Esophagus (tissue), 2 donors: ENCODE results near the gene PKM. TPM values are rescaled to one million over a fixed set of nuclear protein-coding genes. Genes with fewer than 3 reads are reported as not detected.

ENCODE experiments used
- H3K27ac ChIP-seq, 2 donors: one replicate each; pipeline ENCODE4 v1.5.1; 2013; ENCODE audit warnings: low read depth in 2 of 2, mild to moderate bottlenecking in 2 of 2, inconsistent platforms in 1 of 2, low read length in 1 of 2, moderate library complexity in 1 of 2
- H3K27me3 ChIP-seq, 2 donors: one replicate each; pipeline ENCODE4 v1.6.1; 2013; ENCODE audit warnings: low read length in 2 of 2, control low read depth in 1 of 2, mild to moderate bottlenecking in 1 of 2; ENCODE audit not compliant: insufficient read depth in 2 of 2, control insufficient read depth in 1 of 2
- H3K36me3 ChIP-seq, 2 donors: one replicate each; pipeline ENCODE4 v1.6.1; 2013; ENCODE audit warnings: low read length in 1 of 2; ENCODE audit not compliant: control insufficient read depth in 2 of 2, insufficient read depth in 2 of 2
- H3K4me1 ChIP-seq, 2 donors: one replicate each; pipeline ENCODE4 v1.6.1; 2013; ENCODE audit warnings: low read length in 1 of 2; ENCODE audit not compliant: control insufficient read depth in 2 of 2, insufficient read depth in 2 of 2
- H3K4me3 ChIP-seq, 2 donors: one replicate each; pipeline ENCODE4 v1.5.1; 2013; ENCODE audit warnings: low read length in 2 of 2, mild to moderate bottlenecking in 2 of 2, low read depth in 1 of 2, moderate library complexity in 1 of 2
- H3K9me3 ChIP-seq, 2 donors: one replicate each; pipeline ENCODE4 v1.6.1; 2013; ENCODE audit warnings: mild to moderate bottlenecking in 2 of 2, low read depth in 1 of 2, low read length in 1 of 2, moderate library complexity in 1 of 2; ENCODE audit not compliant: control insufficient read depth in 2 of 2, insufficient read depth in 1 of 2
- WGBS, 2 donors: extraction: QIAGEN DNeasy Blood & Tissue Kit; methylation state at CpG; one replicate each; pipeline ENCODE4 v1.1.7; 2013; 5-methylcytosine and 5-hydroxymethylcytosine counted together
- polyA plus RNA-seq, 2 donors: library from polyadenylated mRNA; stranded (reverse); fragments of 200-250 nt; gene quantifications; one replicate each; pipeline ENCODE4 v1.2.3, GENCODE V29; 2013
- donor health status: healthy with polysubstance abuse.
- donor health status: Bipolar disorder and iron deficiency.

The PKM gene
- polyA plus RNA-seq, 2 donors: 235 to 528 TPM

DNA sequence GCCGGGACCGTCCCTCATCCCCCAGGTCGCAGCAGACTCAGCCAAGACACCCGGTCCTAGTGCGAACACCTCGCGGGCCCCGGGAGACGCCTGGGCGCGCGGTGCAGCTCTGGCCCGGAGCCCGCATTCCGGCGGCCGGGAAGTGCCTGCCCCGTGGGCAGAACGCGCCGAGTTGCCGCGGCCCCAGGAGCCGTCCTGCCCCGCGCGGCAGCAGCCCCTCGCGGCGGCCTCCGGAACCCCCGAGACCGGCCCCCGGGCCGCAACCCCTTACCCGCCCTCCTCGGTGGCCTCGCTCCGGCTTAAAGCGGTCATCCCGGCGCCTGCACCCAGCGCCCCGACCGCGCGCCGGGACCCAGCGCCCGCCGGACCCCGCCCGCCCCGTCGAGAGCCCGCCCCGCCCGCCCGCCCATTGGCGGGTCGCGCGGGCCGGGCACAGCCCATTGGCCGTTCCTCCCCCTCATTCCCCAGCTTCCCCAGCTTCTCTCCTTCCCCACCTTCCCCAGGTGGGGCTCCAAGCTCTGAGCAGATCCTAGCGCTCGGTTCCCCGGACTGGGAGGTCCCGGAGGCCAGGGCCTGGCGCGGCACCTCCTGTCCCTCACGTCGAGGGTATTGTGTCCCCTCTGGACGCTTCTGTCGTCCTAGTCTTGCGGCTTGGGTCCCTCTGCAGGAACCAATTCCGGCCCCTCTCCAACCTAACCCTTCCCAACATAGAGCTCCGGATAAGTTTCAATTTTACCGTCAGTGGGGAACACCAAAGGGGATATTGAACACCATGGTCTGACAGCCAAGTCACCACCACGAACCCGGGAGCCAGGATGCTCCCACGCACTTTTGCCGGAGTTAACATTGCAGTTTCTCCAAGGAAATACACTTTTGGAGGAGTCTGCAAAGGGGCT, 33.3 kb downstream of the PKM start, which contains the start of gene GRAMD2A:
TSS of gene GRAMD2A (minus strand) at position 328 of the 896 bp plus-strand sequence.
- Histone ChIP-seq H3K27ac (peak within 1 kb of the TSS; percentile 8 to 18), H3K4me3 (peak within 1 kb of the TSS; percentile 57 to 60), H3K27me3 (no peaks in the 10 kb centered on the region), H3K36me3 (peaks cover 12 to 40% of the 10 kb centered on the region in 2 donors), H3K4me1 (peaks cover 8 to 12% of the 10 kb centered on the region in 2 donors), H3K9me3 (no peaks in the 10 kb centered on the region)
- WGBS, 2 donors: 8 to 13% methylated on average over 64 to 83 of the region's 83 CpGs

- H3K4me3 ChIP-seq: peak overlapping the region; percentile 57 to 60
- peaks cover 12 to 33% of the 10 kb centered on the region in 2 donors for H3K36me3 ChIP-seq
- no peaks in the 10 kb centered on the region for H3K9me3 ChIP-seq
- no peaks in the 10 kb centered on the region for H3K27me3 ChIP-seq
- peaks cover 2 to 7% of the 10 kb centered on the region in 2 donors for H3K4me1 ChIP-seq
- H3K27ac ChIP-seq: peak overlapping the region; percentile 3 to 14
- WGBS, 2 donors: 11 to 12% methylated on average over 35 of the region's 35 CpGs
Observed at GRCh38 chr15:72197041-72197459, 33.9 kb downstream of the PKM start.

DNA sequence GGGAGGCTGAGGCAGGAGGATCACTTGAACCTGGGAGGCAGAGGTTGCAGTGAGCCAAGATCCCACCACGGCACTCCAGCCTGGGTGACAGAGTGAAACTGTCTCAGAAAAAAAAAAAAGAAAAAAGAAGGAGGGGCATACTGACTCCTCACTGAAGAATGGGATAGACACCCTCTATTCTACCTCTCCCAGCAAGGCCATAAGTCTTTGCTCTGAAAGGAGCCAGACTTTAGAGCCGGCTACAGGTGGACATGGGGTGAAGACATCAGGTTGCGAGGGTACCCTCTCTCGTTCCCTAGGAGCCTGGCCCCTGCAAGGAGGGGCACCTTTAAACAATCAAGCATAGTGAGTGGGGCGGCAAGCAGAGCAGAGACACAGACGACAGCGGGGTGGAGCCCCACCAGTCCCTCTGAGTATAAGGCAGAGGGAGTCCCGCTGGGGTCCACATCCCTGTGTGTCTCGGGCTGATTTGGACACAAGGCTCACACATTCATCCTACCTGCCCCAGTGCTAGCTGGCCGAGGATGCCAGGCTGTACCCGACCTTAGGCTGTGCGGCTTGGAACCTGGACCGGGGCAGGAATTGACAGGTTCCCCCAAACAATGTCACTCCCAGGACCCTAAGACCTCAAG, 34.5 kb downstream of the PKM start:
- H3K4me3 ChIP-seq: peak overlapping the region in 1 of 2 donors; percentile 60
- H3K27ac ChIP-seq: peak overlapping the region in 1 of 2 donors; percentile 14
- 55 to 62% methylated on average over 13 of the region's 13 CpGs for WGBS, 2 donors

GRCh38 chr15:72195101-72195511, 35.9 kb downstream of the PKM start:
- peak overlapping the region; percentile 7 to 27 for H3K27ac ChIP-seq
- H3K27me3 ChIP-seq: no peaks in the 10 kb centered on the region
- no peaks in the 10 kb centered on the region for H3K9me3 ChIP-seq
- H3K4me1 ChIP-seq: peaks cover 2 to 7% of the 10 kb centered on the region in 2 donors
- H3K4me3 ChIP-seq: no peak overlapping the region
- 47 to 56% methylated on average over 6 of the region's 6 CpGs for WGBS, 2 donors
- peaks cover 4 to 17% of the 10 kb centered on the region in 2 donors for H3K36me3 ChIP-seq

More for the DNA sequence above, 34.5 kb downstream of the PKM start:
- H3K4me1 ChIP-seq: peaks cover 2 to 7% of the 10 kb centered on the region in 2 donors
- no peaks in the 10 kb centered on the region for H3K9me3 ChIP-seq
- no peaks in the 10 kb centered on the region for H3K27me3 ChIP-seq
- peaks cover 11 to 30% of the 10 kb centered on the region in 2 donors for H3K36me3 ChIP-seq

DNA sequence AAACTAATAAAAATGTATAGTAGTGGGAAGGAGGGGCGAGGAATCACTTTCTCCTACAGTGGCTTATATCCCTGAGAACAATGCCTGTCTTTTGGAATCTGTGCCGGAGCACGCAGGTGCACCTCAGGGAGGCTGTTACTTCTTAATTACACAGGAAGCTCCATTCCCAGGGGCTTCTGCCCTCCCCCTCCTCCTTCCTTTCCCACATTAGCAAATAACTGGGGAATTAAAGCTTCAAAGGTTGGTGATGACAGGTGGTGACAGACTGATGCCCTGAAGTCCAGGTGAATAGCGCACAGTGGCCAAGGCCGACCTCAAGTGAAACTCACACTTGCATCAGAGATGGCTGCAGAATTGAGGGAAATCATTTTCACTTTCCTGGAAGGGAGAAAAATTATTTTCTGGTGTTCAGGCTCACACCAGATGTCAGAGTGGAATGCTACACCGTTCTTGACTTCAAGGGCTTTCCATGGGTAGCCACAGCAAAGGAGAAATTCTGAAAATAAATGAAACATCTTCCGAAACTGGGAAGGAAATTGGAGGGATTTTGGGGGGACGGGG, 37.1 kb downstream of the PKM start:
- Histone ChIP-seq H3K27me3 (no peaks in the 10 kb centered on the region), H3K4me1 (peaks cover 2 to 7% of the 10 kb centered on the region in 2 donors), H3K36me3 (peaks cover 0 to 6% of the 10 kb centered on the region in 2 donors), H3K27ac (no peak overlapping the region), H3K9me3 (no peaks in the 10 kb centered on the region), H3K4me3 (no peak overlapping the region)
- 84 to 91% methylated on average over 8 of the region's 8 CpGs for WGBS, 2 donors

- Histone ChIP-seq H3K27me3 (no peaks in the 10 kb centered on the region), H3K9me3 (no peaks in the 10 kb centered on the region), H3K4me3 (no peak overlapping the region), H3K27ac (no peak overlapping the region), H3K36me3 (no peaks in the 10 kb centered on the region), H3K4me1 (peaks cover 2 to 7% of the 10 kb centered on the region in 2 donors)
- 65 to 67% methylated on average over 3 of the region's 3 CpGs for WGBS, 2 donors
Observed at GRCh38 chr15:72192416-72192815, 38.6 kb downstream of the PKM start.

DNA sequence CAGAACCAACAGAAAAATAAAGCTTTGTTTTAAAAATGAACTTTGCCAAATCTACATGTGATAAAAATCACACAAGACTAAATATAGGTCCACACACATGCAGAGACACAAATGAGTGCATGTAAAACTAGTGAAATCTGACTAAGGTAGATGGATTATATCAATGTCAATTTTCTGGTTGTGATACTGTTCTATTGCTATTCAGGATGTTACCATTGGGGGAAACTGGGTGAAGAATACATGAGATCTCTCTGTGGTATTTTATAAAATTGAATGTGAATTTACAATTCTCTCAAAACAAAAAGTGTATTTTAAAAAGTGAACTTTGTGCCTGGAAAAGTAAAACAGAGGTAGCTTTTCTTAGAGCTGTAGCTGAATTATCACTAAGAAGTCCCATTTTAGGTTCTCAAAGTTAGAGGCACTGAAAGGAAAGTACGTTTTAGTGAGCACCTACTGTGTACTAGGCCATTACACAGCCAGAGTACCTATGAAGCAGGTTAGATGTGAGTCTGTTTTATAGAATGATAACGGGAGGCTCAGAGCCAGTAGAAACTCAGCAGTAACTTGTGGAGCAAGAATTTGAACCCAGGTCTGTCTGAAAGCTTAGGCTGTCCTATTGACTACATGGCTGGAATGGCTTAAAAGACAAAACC, 41.6 kb downstream of the PKM start:
- no peaks in the 10 kb centered on the region for H3K27me3 ChIP-seq
- H3K4me3 ChIP-seq: no peak overlapping the region
- H3K27ac ChIP-seq: no peak overlapping the region
- no peaks in the 10 kb centered on the region for H3K4me1 ChIP-seq
- no peaks in the 10 kb centered on the region for H3K9me3 ChIP-seq
- H3K36me3 ChIP-seq: no peaks in the 10 kb centered on the region
- 88 to 91% methylated on average over 2 of the region's 2 CpGs for WGBS, 2 donors

GRCh38 chr15:72184165-72184811, 46.7 kb downstream of the PKM start:
- H3K27ac ChIP-seq: no peak overlapping the region

GRCh38 chr15:72183781-72184164, 47.2 kb downstream of the PKM start:
- Histone ChIP-seq H3K27ac (no peak overlapping the region), H3K36me3 (no peaks in the 10 kb centered on the region), H3K9me3 (no peaks in the 10 kb centered on the region), H3K4me3 (no peak overlapping the region), H3K27me3 (no peaks in the 10 kb centered on the region), H3K4me1 (peaks cover 2 to 5% of the 10 kb centered on the region in 2 donors)
- WGBS, 2 donors: 29 to 42% methylated on average over 12 of the region's 12 CpGs

More at GRCh38 chr15:72184165-72184811, 46.7 kb downstream of the PKM start:
- 8 to 10% methylated on average over 34 of the region's 34 CpGs for WGBS, 2 donors
- Histone ChIP-seq H3K36me3 (no peaks in the 10 kb centered on the region), H3K27me3 (no peaks in the 10 kb centered on the region), H3K4me3 (peak overlapping the region; percentile 29 to 37), H3K4me1 (peaks cover 2 to 5% of the 10 kb centered on the region in 2 donors), H3K9me3 (no peaks in the 10 kb centered on the region)
